GM23248 (cell line): ENCODE results near the gene ETV6.

ENCODE experiments used
- EZH2 ChIP-seq: fragments of 200-600 bp; sonication (generic); IDR thresholded peaks from 2 replicates; pipeline ENCODE4 v1.6.1; 2018; ENCODE audit warnings: antibody characterized with exemption, mild to moderate bottlenecking; ENCODE audit not compliant: insufficient read depth, poor library complexity, severe bottlenecking
- EZH2phosphoT487 ChIP-seq: fragments of 200-600 bp; sonication (generic); IDR thresholded peaks from 2 replicates; pipeline ENCODE4 v1.6.1; 2018; ENCODE audit warnings: antibody characterized with exemption, moderate library complexity, mild to moderate bottlenecking, low read depth; ENCODE audit not compliant: insufficient read depth

- TF ChIP-seq EZH2 (no peak), EZH2phosphoT487 (no peak)
Measured at GRCh38 chr12:11712491-11712890, 63.0 kb downstream of the ETV6 start.
